IPS-18c (cell line): ENCODE data around the gene HERC3.

ENCODE experiments used
- H3K4me3 ChIP-seq: 2 replicates; pipeline ENCODE4 v1.7.0; 2013; ENCODE audit warnings: low read depth, mild to moderate bottlenecking, low read length, moderate library complexity; ENCODE audit not compliant: insufficient read depth
- H3K9me3 ChIP-seq: one replicate; pipeline ENCODE4 v1.6.1; 2013; ENCODE audit warnings: mild to moderate bottlenecking, low read length, moderate library complexity; ENCODE audit not compliant: control insufficient read depth, insufficient read depth

Gene HERC3

DNA sequence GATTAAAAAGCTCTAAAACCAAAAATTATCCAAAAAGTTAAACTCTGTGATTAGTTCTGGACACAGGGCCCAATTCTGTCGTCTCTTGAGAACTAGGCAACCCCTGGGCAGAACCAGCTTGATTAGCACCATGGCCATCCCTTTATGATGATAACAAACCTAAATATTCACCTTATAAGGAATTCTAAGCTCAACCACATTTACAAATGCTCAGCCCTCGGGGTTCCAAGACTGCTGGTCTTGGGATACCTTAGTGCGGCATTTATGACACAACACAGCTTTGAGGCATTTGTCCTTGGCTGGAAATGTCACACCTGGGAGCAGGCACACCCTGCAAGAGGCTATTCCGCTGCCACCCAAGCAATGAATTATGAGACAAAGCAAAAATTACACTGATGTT, 132.9 kb downstream of the HERC3 start:
- Histone ChIP-seq H3K9me3 (no peaks in the 10 kb centered on the region), H3K4me3 (no peak overlapping the region)

- no peak overlapping the region for H3K4me3 ChIP-seq
Observed at GRCh38 chr4:88725986-88726385, 133.7 kb downstream of the HERC3 start.

GRCh38 chr4:88728146-88728545, 135.9 kb downstream of the HERC3 start:
- Histone ChIP-seq H3K4me3 (no peak overlapping the region), H3K9me3 (no peaks in the 10 kb centered on the region)

More at GRCh38 chr4:88725986-88726385, 133.7 kb downstream of the HERC3 start:
- H3K9me3 ChIP-seq = no peaks in the 10 kb centered on the region

DNA sequence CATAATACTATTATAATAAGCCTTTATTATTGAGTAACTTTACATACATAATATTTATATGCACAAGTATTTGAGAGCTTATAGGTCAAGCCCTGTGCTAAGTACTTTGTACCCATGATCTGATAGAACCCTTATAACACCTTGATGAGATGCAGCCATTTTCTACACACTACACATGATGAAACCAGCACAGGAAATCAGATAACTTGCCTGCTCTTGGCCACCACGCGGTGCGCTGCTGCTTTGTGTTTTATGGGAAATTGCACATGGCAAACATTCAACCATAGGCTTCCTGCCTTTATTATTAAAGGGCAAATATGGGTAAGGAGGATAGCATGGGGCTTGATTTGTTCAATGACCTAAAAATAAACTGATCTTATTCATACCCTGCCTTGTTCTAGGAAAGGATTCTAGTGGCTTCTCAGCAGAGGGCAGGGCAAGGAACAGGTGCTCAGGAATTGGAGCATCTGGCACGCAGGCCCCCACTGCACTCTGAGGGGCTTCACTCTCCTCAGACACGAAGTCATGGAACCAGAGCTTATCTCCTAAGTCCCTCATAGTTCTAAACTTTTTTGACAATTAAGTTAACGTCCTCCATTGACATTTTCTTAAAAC, 137.0 kb downstream of the HERC3 start:
- H3K9me3 ChIP-seq = no peaks in the 10 kb centered on the region
- no peak overlapping the region for H3K4me3 ChIP-seq

GRCh38 chr4:88730811-88731210, 138.5 kb downstream of the HERC3 start:
- no peak overlapping the region for H3K4me3 ChIP-seq
- H3K9me3 ChIP-seq = no peaks in the 10 kb centered on the region

- Histone ChIP-seq H3K4me3 (no peak overlapping the region), H3K9me3 (no peaks in the 10 kb centered on the region)
Observed at GRCh38 chr4:88731381-88731780, 139.1 kb downstream of the HERC3 start.

DNA sequence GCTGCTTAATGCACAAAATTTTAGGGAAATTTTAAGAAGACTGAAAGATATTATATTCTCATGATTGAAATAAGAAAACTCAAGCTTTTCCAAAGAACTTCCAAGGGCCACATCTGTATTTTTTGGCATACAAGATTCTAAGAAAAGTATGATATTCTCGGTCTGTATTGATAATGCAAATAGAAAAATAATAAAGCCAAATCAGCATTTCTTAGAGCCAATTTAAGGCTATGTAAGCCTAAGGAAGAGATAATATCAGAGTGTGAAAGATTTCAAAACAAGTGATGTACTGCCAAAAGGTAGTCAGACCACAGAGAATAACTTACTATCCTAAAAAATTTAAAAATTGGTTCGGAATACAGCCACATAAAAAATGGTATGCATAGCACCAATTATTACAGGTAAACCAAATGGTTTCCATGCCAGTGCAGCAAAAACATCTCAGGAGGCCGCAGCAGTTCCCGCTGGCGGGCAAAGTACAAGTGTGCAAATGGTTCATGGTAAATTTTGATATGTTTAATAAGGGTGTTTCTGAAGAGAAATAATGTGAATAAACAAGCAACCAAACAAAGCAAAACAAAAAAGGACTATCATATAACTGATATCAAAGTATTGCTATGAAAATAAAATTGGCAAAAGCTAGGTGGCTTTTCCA, 140.6 kb downstream of the HERC3 start:
- no peaks in the 10 kb centered on the region for H3K9me3 ChIP-seq

GRCh38 chr4:88734403-88734949, 142.2 kb downstream of the HERC3 start:
- no peak overlapping the region for H3K4me3 ChIP-seq
- no peaks in the 10 kb centered on the region for H3K9me3 ChIP-seq

More for the DNA sequence above, 140.6 kb downstream of the HERC3 start:
- no peak overlapping the region for H3K4me3 ChIP-seq

GRCh38 chr4:88735564-88735963, 143.3 kb downstream of the HERC3 start:
- H3K4me3 ChIP-seq = no peak overlapping the region
- H3K9me3 ChIP-seq = no peaks in the 10 kb centered on the region

DNA sequence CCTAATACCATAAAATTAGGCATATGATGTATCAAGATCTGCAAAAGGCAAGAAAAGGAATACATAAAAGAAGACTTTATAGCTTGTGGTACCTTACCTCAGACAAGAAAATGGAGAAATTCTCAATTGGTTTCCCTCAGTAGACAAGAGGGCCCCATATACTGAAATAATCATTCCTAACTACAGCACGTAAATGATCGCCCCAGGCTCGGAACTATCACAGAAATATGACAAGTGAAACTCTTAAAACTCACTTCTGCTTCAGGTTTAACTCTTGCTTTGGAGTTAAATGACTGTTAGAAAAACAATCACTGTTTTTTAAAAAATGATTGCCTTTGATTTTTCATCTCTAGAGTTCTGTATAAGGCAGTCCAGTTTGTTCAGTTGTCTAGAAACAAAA, 144.0 kb downstream of the HERC3 start:
- no peak overlapping the region for H3K4me3 ChIP-seq
- no peaks in the 10 kb centered on the region for H3K9me3 ChIP-seq

- Histone ChIP-seq H3K9me3 (no peaks in the 10 kb centered on the region), H3K4me3 (no peak overlapping the region)
Observed at GRCh38 chr4:88737307-88737941, 145.1 kb downstream of the HERC3 start.

DNA sequence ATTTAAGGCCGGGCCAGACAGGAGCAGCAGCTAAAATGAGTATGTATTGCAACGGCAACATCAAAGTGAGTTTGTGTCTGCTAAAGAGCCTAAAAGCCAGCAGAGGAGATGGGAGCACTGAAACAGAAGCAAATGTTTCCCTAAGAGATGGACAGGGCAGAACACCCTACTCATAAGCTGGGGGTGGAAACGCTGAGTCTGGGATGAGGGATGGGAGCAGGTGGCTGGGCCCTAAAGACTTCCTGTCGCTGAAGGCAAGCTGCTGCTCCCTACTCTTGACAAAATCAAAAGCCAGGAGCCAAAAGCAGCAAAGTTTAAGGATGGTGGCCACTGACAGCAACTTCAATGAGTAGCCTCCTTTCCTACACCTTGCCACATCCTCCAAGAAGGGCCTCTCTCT, 145.9 kb downstream of the HERC3 start:
- Histone ChIP-seq H3K4me3 (no peak overlapping the region), H3K9me3 (no peaks in the 10 kb centered on the region)

DNA sequence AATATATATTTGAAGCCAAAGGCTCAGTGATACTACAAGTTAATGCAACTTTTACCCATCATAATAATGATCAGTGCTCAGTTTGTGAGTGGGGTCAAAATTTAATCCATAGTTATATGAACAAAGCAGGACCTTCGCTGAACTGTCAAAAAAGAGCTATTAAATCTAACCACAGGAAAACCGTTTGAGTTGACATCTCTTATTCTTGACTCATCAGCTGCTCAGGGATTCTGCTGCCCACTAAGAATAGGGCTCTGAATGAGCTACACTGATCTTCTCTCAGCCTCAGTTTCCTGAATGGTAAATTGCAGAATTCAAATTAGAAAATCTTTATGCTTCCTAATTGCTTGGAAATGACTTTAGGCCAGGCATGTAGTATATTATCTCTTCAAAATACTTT, 150.3 kb downstream of the HERC3 start:
- H3K4me3 ChIP-seq = no peak overlapping the region

GRCh38 chr4:88743696-88744095, 151.4 kb downstream of the HERC3 start:
- Histone ChIP-seq H3K4me3 (no peak overlapping the region), H3K9me3 (no peaks in the 10 kb centered on the region)

More for the DNA sequence above, 150.3 kb downstream of the HERC3 start:
- H3K9me3 ChIP-seq = no peaks in the 10 kb centered on the region

- no peak overlapping the region for H3K4me3 ChIP-seq
- H3K9me3 ChIP-seq = no peaks in the 10 kb centered on the region
Observed at GRCh38 chr4:88744609-88745008, 152.3 kb downstream of the HERC3 start.

GRCh38 chr4:88745175-88745574, 152.9 kb downstream of the HERC3 start:
- Histone ChIP-seq H3K9me3 (no peaks in the 10 kb centered on the region), H3K4me3 (no peak overlapping the region)

DNA sequence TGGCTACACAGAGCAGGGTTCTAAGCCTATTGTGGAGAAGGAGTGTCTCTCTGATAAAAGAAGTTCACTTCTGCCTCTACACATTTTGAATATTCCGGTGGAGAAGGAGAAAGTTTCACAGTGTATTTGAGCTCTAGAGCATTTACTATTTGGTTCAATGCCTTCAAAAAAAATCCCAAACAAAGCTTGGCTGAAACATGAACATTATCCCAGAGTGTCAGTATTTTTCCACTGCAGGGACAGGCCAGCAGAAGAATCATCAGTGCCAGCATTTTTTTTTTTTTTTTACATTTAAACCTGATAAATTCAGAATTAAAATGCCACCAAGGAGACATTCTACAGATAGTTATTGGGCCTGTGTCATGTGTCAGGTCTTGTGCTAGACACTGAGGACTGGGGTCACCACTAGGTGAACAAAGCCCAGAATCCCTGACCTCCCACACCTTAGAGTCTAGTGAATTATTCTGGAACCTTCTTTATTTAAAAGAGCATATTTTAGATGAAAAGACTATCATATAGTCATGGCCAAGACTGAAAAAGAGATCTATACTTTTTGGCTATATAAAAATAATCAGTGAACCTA, 153.4 kb downstream of the HERC3 start:
- no peak overlapping the region for H3K4me3 ChIP-seq
- H3K9me3 ChIP-seq = no peaks in the 10 kb centered on the region

DNA sequence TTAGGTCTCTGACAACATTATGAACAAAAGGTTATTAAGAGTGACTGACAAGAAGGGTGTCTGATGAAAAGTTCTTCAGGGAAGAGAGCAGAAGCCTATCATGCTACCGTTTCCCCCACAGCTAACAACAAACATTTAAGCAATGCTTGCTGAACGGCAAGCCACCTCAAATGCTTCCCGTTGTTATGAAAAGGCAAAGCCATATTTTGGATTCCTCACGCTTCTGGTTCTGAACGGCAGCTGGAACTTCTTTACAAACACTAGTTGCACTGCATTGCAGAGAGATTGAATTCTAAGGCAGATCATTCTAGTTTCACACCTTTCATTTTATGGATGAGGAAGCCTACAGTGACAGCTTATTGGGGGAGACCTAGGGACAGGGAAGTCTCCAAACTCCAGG, 153.9 kb downstream of the HERC3 start:
- H3K4me3 ChIP-seq = no peak overlapping the region
- H3K9me3 ChIP-seq = no peaks in the 10 kb centered on the region
